GM12878 (cell line): Measurements from ENCODE around the gene VEGFA. TPM values are rescaled to one million over a fixed set of nuclear protein-coding genes. Genes with fewer than 3 reads are reported as not detected.

Experiments
- ATAC-seq: fragments of 200-7000 bp; cut with Tn5 transposase; 3 replicates; pipeline ENCODE4 v1.9.1; 2020; ENCODE audit warnings: mild to moderate bottlenecking, moderate library complexity
- BruUV-seq: library from RNA; stranded (reverse); fragments of 400-500 nt; replicated peaks from 2 replicates; lab custom pipeline; 2021; lab: Mats Ljungman, UMichigan
- CTCF ChIA-PET: fragments of 300-600 bp; sonication (Branson Sonifier 250); formaldehyde crosslinking; extraction: SDS; loops from one replicate; lab custom pipeline; 2021; ENCODE audit warnings: inconsistent platforms; lab: Yijun Ruan, JAX
- POLR2A ChIA-PET: fragments of 350-600 bp; formaldehyde crosslinking; extraction: SDS; loops from one replicate; lab custom pipeline; 2021; ENCODE audit warnings: inconsistent platforms; lab: Charles Lee
- RAD21 ChIA-PET: fragments of 300-600 bp; sonication (Branson Sonifier 250); formaldehyde crosslinking; loops from one replicate; lab custom pipeline; 2023; ENCODE audit warnings: antibody characterized with exemption; ENCODE audit not compliant: unreplicated experiment; lab: Charles Lee
- SMC1A ChIA-PET: fragments of 300-600 bp; sonication (Branson Sonifier 250); formaldehyde crosslinking; loops from one replicate; lab custom pipeline; 2023; ENCODE audit not compliant: unreplicated experiment, uncharacterized antibody; lab: Charles Lee
- DNase-seq: peaks from one replicate; pipeline ENCODE4 v3.0.0-alpha.2; 2011; ENCODE audit warnings: low read depth, low spot score
- FAIRE-seq: peaks from 3 replicates; lab custom pipeline; 2011; peaks lifted over from hg19 to GRCh38; lab: Jason Lieb, UNC
- H2AFZ ChIP-seq: 2 replicates; pipeline ENCODE4 v1.6.0; 2011; ENCODE audit warnings: low read depth, low read length, control low read depth; ENCODE audit not compliant: control insufficient read depth
- H3K27ac ChIP-seq: 2 replicates; pipeline ENCODE4 v1.5.1; 2011; ENCODE audit warnings: control low read depth; ENCODE audit not compliant: control insufficient read depth, insufficient read depth
- H3K27me3 ChIP-seq, 2 experiments: replicated peaks in 1 of 2; 2 replicates each; pipeline versions ENCODE4 v1.6.0 to v1.6.1; 2011; ENCODE audit warnings: low read length in 1 of 2; ENCODE audit not compliant: control insufficient read depth in 2 of 2, insufficient read depth in 2 of 2
- H3K36me3 ChIP-seq, 2 experiments: 2 replicates each; pipeline ENCODE4 v1.5.1; 2011; ENCODE audit warnings: low read length in 1 of 2; ENCODE audit not compliant: control insufficient read depth in 2 of 2, insufficient read depth in 2 of 2
- H3K4me1 ChIP-seq: 2 replicates; pipeline ENCODE4 v1.6.1; 2011; ENCODE audit warnings: mild to moderate bottlenecking, low read length, moderate library complexity, mixed read lengths; ENCODE audit not compliant: control insufficient read depth, insufficient read depth
- H3K4me2 ChIP-seq: 2 replicates; pipeline ENCODE4 v1.6.0; 2011; ENCODE audit warnings: control low read depth; ENCODE audit not compliant: control insufficient read depth, insufficient read depth
- H3K4me3 ChIP-seq: fragments of 200-600 bp; sonication (generic); 2 replicates; pipeline ENCODE4 v1.5.1; 2016
- H3K79me2 ChIP-seq: 2 replicates; pipeline ENCODE4 v1.6.0; 2011; ENCODE audit warnings: low read length; ENCODE audit not compliant: control insufficient read depth, insufficient read depth
- H3K9ac ChIP-seq: 2 replicates; pipeline ENCODE4 v1.8.0; 2011; ENCODE audit warnings: low read length, control low read depth, mixed read lengths; ENCODE audit not compliant: control insufficient read depth, insufficient read depth
- H3K9me3 ChIP-seq: replicated peaks from 3 replicates; pipeline ENCODE4 v1.5.1; 2011; ENCODE audit warnings: mild to moderate bottlenecking, low read length; ENCODE audit not compliant: control insufficient read depth, insufficient read depth
- H4K20me1 ChIP-seq: 2 replicates; pipeline ENCODE4 v1.6.0; 2011; ENCODE audit not compliant: control insufficient read depth, insufficient read depth
- ATF3 ChIP-seq: IDR thresholded peaks from 2 replicates; pipeline ENCODE4 v1.6.1; 2011; ENCODE audit warnings: low read depth, mild to moderate bottlenecking, low read length, moderate library complexity, borderline replicate concordance; ENCODE audit errors: extremely low read depth
- BACH1 ChIP-seq: fragments of 450-650 bp; IDR thresholded peaks from 2 replicates; pipeline ENCODE4 v1.6.1; 2017; ENCODE audit warnings: mild to moderate bottlenecking, borderline replicate concordance
- CBX5 ChIP-seq: sonication (generic); IDR thresholded peaks from 2 replicates; pipeline ENCODE4 v1.6.1; 2016; ENCODE audit warnings: low read depth, moderate library complexity, mild to moderate bottlenecking, inconsistent platforms
- CHD1 ChIP-seq: IDR thresholded peaks from 2 replicates; pipeline ENCODE4 v1.6.1; 2012; ENCODE audit warnings: low read depth, low read length, improper control_type of control experiment
- HCFC1 ChIP-seq: fragments of 150-350 bp; IDR thresholded peaks from 2 replicates; pipeline ENCODE4 v1.6.1; 2014; ENCODE audit warnings: low read length
- LARP7 ChIP-seq: fragments of 450-650 bp; IDR thresholded peaks from 2 replicates; pipeline ENCODE4 v1.6.1; 2017; ENCODE audit warnings: mild to moderate bottlenecking
- WGBS: methylation state at CpG from one replicate; pipeline ENCODE4 v1.1.6; 2016; ENCODE audit warnings: low lambda C conversion rate; ENCODE audit not compliant: insufficient replicate concordance, insufficient coverage; ENCODE audit errors: missing lambda C conversion rate; 5-methylcytosine and 5-hydroxymethylcytosine counted together
- in situ Hi-C: fragments of 300-500 bp; cut with MboI; formaldehyde crosslinking; loops from 9 replicates; pipeline ENCODE4 v1.14.3; 2018; ENCODE audit warnings: mixed read lengths
- intact Hi-C: fragments of 100-400 bp; cut with micrococcal nuclease; formaldehyde crosslinking; loops from one replicate; pipeline ENCODE4 v1.14.2; 2022; ENCODE audit not compliant: unreplicated experiment
- polyA plus RNA-seq, 11 experiments: library from polyadenylated mRNA; depleted of rRNA in 4 of 11; unstranded in 6 of 11; stranded (reverse) in 5 of 11; fragments of >200 nt; fragmentation: Nextera tagmentation in 4 of 11; fragmentation: Illumina TruSeq in 1 of 11; extraction: Ambion mirVana in 4 of 11; extraction: Trizol in 1 of 11; gene quantifications; 1 replicate in 1 of 11; 2 replicates in 10 of 11; pipeline versions ENCODE4 v1.2.1 to v1.2.3, GENCODE V29; 2011 to 2016; ENCODE audit warnings: inconsistent platforms in 2 of 11, missing spikeins in 2 of 11, low read depth in 1 of 11
- total RNA-seq, 4 experiments: library from RNA; depleted of rRNA in 3 of 4; stranded (reverse); fragments of >200 nt in 3 of 4; fragmentation: Illumina TruSeq in 1 of 4; extraction: Trizol in 1 of 4; gene quantifications; 2 replicates each; pipeline versions ENCODE4 v1.2.1 to v1.2.3, GENCODE V29; 2013 to 2021

VEGFA gene
- total and polyA plus RNA-seq, 10 of the 15 experiments (the other 5 are each of a cell fraction or from before 2014, with no cell fraction given): 0.96 to 140 (median 16.9) TPM

DNA sequence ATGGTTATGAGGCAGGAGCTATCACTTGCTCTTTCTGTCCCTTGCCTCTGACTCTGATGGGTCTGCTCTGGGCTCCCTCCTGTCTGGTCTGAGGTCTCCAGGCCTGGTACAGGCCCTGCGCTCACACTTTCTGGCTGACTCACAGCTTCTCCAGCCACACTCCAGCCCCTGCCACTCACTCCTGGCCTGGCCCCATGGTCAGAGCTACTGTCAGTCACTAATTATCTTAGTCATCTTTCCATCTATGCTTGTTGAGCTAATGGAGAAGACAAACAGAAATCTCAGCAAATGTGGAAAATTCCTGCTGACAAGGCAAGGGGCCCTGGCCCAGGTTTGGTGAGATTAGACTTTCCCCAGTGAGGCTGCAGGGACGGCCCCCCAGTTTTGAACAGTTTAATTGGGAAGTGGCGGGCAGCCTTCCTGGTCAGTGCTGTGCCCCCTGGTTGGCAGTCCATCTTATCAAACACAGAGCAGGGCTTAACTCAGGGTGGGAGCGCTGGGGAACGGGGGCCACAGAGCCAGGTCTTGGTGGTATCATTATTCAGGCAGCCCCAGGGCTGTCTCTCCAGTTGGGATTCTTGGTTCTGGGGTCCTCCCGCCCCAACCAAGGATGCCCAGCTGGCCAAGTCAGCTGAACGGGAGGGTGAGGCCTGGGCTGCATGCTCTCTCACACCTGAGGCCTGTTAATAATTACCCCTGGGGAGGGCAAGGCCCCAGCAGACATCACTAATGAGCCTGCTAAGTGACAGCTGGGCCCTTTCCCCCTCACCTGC lies 63.4 kb downstream of the VEGFA start:
- no peak for FAIRE-seq
- Histone ChIP-seq H3K79me2 (no peaks in the 10 kb centered on the region), H3K36me3 (no peaks in the 10 kb centered on the region), H4K20me1 (no peaks in the 10 kb centered on the region), H3K4me3 (no peak overlapping the region), H3K9ac (no peak overlapping the region), H3K27me3 (peaks cover 0 to 3% of the 10 kb centered on the region in 2 experiments; a peak in 3 of 4 replicates), H3K9me3 (no peaks in the 10 kb centered on the region), H3K4me1 (no peaks in the 10 kb centered on the region), H2AFZ (no peak overlapping the region), H3K4me2 (no peak overlapping the region), H3K27ac (no peak overlapping the region)
- ChIA-PET SMC1A (interaction anchor here (1.1 to 1.6 kb wide), 5 partner anchors 12 to 59 kb away, joined by 3 to 6 read pairs (median 3); no protein-coding TSS in a partner anchor), POLR2A (interaction anchor here (0.6 to 1.5 kb wide), 2 partner anchors 13 to 239 kb away, joined by 3 read pairs; no protein-coding TSS in a partner anchor), CTCF (interaction anchor here (0.8 to 2.0 kb wide), 5 partner anchors 16 to 263 kb away, joined by 3 to 10 read pairs (median 6); partner anchors contain the start of gene VEGFA), RAD21 (interaction anchor here (0.7 to 1.6 kb wide), 4 partner anchors 59 to 121 kb away, joined by 3 read pairs; partner anchors contain the start of gene VEGFA)
- ATAC-seq: peak; percentile 28
- no peak for DNase-seq
- BruUV-seq: no TSS peak
- WGBS: 16% methylated on average over 7 of the region's 7 CpGs
- intact Hi-C loops (no loop called here), in situ Hi-C loops (no loop called here)
- TF ChIP-seq CHD1 (no peak), CBX5 (no peak), BACH1 (no peak), LARP7 (no peak), HCFC1 (no peak), ATF3 (no peak)
- TF ChIP-seq, all 136 proteins: peak for 0
